Measurements from ENCODE around the gene XAB2.

The XAB2 gene

DNA sequence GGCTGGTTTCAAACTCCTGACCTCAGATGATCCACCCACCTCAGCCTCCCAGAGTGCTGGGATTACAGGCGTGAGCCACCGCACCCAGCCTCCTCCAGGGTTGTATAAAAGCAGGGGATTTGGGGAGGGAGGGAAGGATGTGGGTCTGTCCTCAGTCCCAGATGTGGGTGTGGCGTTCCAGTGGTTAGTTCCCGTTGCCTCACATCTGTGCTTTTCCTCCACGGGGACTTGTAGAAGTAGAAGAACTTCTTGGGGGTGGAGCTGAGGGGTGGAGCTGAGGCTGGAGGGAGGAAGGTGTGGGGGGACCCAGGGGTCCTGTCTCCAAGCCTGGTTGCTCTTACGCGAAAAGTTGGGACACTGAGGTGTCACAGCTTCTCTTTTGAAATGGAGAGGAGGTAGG, 47.0 kb upstream of the XAB2 start:
- no peaks in the 10 kb centered on the region for H3K27me3 ChIP-seq (ENCODE audit: low read length)
- no peak overlapping the region for H2AFZ ChIP-seq (ENCODE audit: low read depth, low read length, severe bottlenecking)
- H3K9me2 ChIP-seq (replicated peaks; ENCODE audit: insufficient read depth, low read length): no peaks in the 10 kb centered on the region
- H3K9me3 ChIP-seq (ENCODE audit: insufficient read depth, low read length): no peaks in the 10 kb centered on the region
- no peak for TF ChIP-seq CTCF (IDR thresholded peaks at IDR 0.05; ENCODE audit: insufficient read depth, low read length, poor library complexity, severe bottlenecking)
- no peak for TF ChIP-seq EZH2phosphoT487 (conservative IDR thresholded peaks at IDR 0.05; ENCODE audit: low read length)
- H3K79me2 ChIP-seq (ENCODE audit: insufficient read depth, low read length): 0 out of 2 replicates have a peak, but pooled peaks cover 6% of the 10 kb centered on the region
- no peaks in the 10 kb centered on the region for H4K20me1 ChIP-seq (ENCODE audit: low read depth, low read length)
- H3F3A ChIP-seq (ENCODE audit: insufficient read depth): no peaks in the 10 kb centered on the region
- no peak overlapping the region for H3K27ac ChIP-seq (ENCODE audit: low read depth, low read length)
- H3K9ac ChIP-seq (ENCODE audit: low read length): no peak overlapping the region
- H3K4me3 ChIP-seq (ENCODE audit: insufficient read depth, low read length, poor library complexity, severe bottlenecking): no peak overlapping the region
- no peak overlapping the region for H3K4me2 ChIP-seq (ENCODE audit: low read depth, low read length, poor library complexity, severe bottlenecking)
- H3K36me3 ChIP-seq (ENCODE audit: low read length): no peaks in the 10 kb centered on the region

- Histone ChIP-seq H3K9me3 (ENCODE audit: insufficient read depth, low read length) (no peaks in the 10 kb centered on the region), H3F3A (ENCODE audit: insufficient read depth) (no peaks in the 10 kb centered on the region), H3K79me2 (ENCODE audit: insufficient read depth, low read length) (no peaks in the 10 kb centered on the region), H3K27ac (ENCODE audit: low read depth, low read length) (no peak overlapping the region), H4K20me1 (ENCODE audit: low read depth, low read length) (no peaks in the 10 kb centered on the region), H3K4me2 (ENCODE audit: low read depth, low read length, poor library complexity, severe bottlenecking) (peak overlapping the region; percentile 48), H2AFZ (ENCODE audit: low read depth, low read length, severe bottlenecking) (peak overlapping the region; percentile 85), H3K4me3 (ENCODE audit: insufficient read depth, low read length, poor library complexity, severe bottlenecking) (peak overlapping the region; percentile 37), H3K9me2 (replicated peaks; ENCODE audit: insufficient read depth, low read length) (no peaks in the 10 kb centered on the region), H3K36me3 (ENCODE audit: low read length) (no peaks in the 10 kb centered on the region), H3K9ac (ENCODE audit: low read length) (peak overlapping the region; percentile 28; the same call in 1 of the 2 replicates), H3K27me3 (ENCODE audit: low read length) (no peaks in the 10 kb centered on the region)
- no peak for TF ChIP-seq EZH2phosphoT487 (conservative IDR thresholded peaks at IDR 0.05; ENCODE audit: low read length)
- TF ChIP-seq CTCF (IDR thresholded peaks at IDR 0.05; ENCODE audit: insufficient read depth, low read length, poor library complexity, severe bottlenecking): no peak
These were observed 45.0 kb upstream of the XAB2 start for GRCh38 chr19:7674010-7675005.

- H3F3A ChIP-seq (ENCODE audit: insufficient read depth): no peaks in the 10 kb centered on the region
- TF ChIP-seq EZH2phosphoT487 (conservative IDR thresholded peaks at IDR 0.05; ENCODE audit: low read length) (no peak), CTCF (IDR thresholded peaks at IDR 0.05; ENCODE audit: insufficient read depth, low read length, poor library complexity, severe bottlenecking) (no peak)
- H3K79me2 ChIP-seq (ENCODE audit: insufficient read depth, low read length): no peaks in the 10 kb centered on the region
- no peaks in the 10 kb centered on the region for H3K27me3 ChIP-seq (ENCODE audit: low read length)
- H3K9me2 ChIP-seq (replicated peaks; ENCODE audit: insufficient read depth, low read length): no peaks in the 10 kb centered on the region
- no peak overlapping the region for H3K9ac ChIP-seq (ENCODE audit: low read length)
- H3K9me3 ChIP-seq (ENCODE audit: insufficient read depth, low read length): no peaks in the 10 kb centered on the region
- H4K20me1 ChIP-seq (ENCODE audit: low read depth, low read length): no peaks in the 10 kb centered on the region
- H3K36me3 ChIP-seq (ENCODE audit: low read length): no peaks in the 10 kb centered on the region
- no peak overlapping the region for H3K4me2 ChIP-seq (ENCODE audit: low read depth, low read length, poor library complexity, severe bottlenecking)
- H2AFZ ChIP-seq (ENCODE audit: low read depth, low read length, severe bottlenecking): no peak overlapping the region
- no peak overlapping the region for H3K4me3 ChIP-seq (ENCODE audit: insufficient read depth, low read length, poor library complexity, severe bottlenecking)
- no peak overlapping the region for H3K27ac ChIP-seq (ENCODE audit: low read depth, low read length)
These were observed 43.2 kb upstream of the XAB2 start for GRCh38 chr19:7672522-7672921.
